GM12874 (cell line): Measurements from ENCODE around the gene RTN4R.

Experiments
- CTCF ChIP-seq: IDR thresholded peaks from 2 replicates; pipeline ENCODE4 v1.5.1; 2011; ENCODE audit warnings: low read depth, mild to moderate bottlenecking, control low read depth, low read length, moderate library complexity; ENCODE audit not compliant: insufficient read depth

RTN4R gene

GRCh38 chr22:20219667-20220628, 48.2 kb downstream of the RTN4R start:
- TF ChIP-seq CTCF, result no peak

DNA sequence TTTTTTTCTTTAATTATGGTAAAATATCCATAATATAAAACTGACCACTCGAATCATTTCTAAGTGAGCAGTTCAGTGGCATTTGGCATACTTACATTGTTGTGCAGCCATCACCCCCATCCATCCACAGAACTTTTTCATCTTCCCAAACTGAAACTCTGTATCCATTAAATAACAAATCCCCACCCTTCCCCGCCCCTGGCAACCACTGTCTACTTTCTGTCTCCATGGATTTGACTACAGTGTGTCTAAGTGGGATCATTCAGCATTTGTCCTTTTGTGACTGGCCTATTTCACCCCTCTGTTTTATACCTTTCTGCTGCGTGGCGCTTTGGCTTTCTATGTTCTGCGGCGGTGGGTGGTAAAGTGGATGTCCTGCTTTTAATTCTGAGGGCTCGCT, 49.1 kb downstream of the RTN4R start:
- TF ChIP-seq CTCF, result no peak

- no peak for TF ChIP-seq CTCF
Observed at GRCh38 chr22:20218326-20218872, 49.7 kb downstream of the RTN4R start.

DNA sequence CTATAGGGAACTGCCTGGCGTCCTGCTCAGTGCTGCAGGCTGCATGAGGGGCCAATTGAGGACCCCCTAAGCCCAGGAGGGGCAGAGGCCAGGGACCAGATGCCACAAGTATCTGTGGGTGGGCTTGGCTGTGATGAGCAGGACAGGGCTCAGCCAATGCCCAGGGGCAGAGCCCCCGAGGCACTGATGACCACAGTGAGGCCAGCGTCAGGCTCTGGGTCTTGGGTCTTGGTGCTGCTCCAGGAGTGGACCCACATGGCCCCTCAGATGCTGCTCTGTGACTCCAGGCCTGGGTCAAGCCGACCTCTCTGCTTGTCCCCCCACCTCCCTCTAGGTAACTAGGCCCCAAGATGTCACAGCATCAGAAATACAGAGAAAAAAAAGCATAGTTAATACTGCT, 50.6 kb downstream of the RTN4R start:
- no peak for TF ChIP-seq CTCF

DNA sequence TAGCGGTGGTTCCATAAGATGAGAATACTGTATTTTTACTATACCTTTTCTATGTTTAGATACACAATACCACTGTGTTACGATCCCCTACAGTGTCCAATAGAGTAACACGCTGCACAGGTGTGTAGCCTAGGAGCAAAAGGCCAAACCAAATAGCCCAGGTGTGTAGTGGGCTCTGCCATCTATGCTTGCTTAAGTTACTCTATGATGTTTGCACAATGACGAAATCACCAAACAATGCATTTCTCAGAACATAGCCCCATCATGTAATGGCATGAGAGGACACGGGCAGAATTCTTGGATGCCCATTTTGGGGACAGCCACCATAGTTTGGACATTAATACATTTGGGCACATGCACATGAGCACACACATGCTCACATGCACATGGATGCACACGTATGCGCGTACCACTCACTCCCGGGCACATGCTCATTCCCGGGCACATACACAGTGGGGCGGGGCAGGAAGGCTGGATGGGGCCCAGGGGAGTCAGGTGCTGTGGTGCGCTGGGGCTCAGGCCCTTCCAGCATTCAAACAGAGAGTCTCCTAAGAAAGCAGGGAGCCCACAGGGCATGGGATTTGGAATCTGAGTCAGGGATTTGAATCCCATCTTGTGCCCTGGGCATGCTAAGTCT, 51.1 kb downstream of the RTN4R start:
- no peak for TF ChIP-seq CTCF

- no peak for TF ChIP-seq CTCF
Observed at GRCh38 chr22:20215742-20216141, 52.4 kb downstream of the RTN4R start.

- no peak for TF ChIP-seq CTCF
Observed at GRCh38 chr22:20214853-20215252, 53.3 kb downstream of the RTN4R start.
